GM23338 (cell line): ENCODE results near the gene KLK7.

Experiments
- EZH2phosphoT487 ChIP-seq: fragments of 200-600 bp; sonication (generic); IDR thresholded peaks from one replicate; pipeline ENCODE4 v1.8.1; 2018; ENCODE audit warnings: antibody characterized with exemption; ENCODE audit not compliant: unreplicated experiment
- JUNB ChIP-seq: IDR thresholded peaks from one replicate; pipeline ENCODE4 v1.6.1; 2016; ENCODE audit warnings: antibody characterized with exemption; ENCODE audit not compliant: unreplicated experiment
- POLR2AphosphoS5 ChIP-seq: IDR thresholded peaks from 2 replicates; pipeline ENCODE4 v1.6.1; 2016; ENCODE audit warnings: antibody characterized with exemption, low read depth
- TF ChIP-seq, protein P1 (sequence below), 2 experiments: fragments of 200-600 bp in 1 of 2; sonication (generic) in 1 of 2; conservative IDR thresholded peaks; 2 replicates each; pipeline versions ENCODE4 v1.5.1 to v1.6.1; 2016 to 2017; ENCODE audit warnings: antibody characterized with exemption in 2 of 2, low read depth in 2 of 2, mild to moderate bottlenecking in 2 of 2, moderate library complexity in 1 of 2
- TF ChIP-seq, protein P2 (sequence below): IDR thresholded peaks from one replicate; pipeline ENCODE4 v1.6.1; 2018; ENCODE audit warnings: antibody characterized with exemption; ENCODE audit not compliant: unreplicated experiment

DNA sequence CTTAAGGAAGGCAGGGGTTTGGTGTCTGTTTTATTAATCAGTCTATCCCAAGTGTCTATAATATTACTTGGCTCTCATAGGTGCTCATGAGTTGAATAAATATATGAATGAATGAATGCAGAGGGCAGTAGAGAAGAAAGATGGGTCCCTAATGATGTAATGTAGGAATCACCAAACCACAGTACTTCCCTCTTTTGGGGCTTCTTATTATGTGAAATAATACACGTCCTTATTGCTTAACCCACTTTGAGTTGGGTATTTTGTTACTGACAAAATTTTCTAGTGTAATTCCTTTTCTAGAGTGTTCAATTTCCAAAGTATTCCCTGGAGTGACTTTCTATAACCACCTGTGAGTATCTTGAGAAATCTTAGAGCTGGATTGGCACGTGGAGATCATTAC, 44.1 kb downstream of the KLK7 start:
- TF ChIP-seq, protein P1, sequence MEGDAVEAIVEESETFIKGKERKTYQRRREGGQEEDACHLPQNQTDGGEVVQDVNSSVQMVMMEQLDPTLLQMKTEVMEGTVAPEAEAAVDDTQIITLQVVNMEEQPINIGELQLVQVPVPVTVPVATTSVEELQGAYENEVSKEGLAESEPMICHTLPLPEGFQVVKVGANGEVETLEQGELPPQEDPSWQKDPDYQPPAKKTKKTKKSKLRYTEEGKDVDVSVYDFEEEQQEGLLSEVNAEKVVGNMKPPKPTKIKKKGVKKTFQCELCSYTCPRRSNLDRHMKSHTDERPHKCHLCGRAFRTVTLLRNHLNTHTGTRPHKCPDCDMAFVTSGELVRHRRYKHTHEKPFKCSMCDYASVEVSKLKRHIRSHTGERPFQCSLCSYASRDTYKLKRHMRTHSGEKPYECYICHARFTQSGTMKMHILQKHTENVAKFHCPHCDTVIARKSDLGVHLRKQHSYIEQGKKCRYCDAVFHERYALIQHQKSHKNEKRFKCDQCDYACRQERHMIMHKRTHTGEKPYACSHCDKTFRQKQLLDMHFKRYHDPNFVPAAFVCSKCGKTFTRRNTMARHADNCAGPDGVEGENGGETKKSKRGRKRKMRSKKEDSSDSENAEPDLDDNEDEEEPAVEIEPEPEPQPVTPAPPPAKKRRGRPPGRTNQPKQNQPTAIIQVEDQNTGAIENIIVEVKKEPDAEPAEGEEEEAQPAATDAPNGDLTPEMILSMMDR (conservative IDR thresholded peaks at IDR 0.05; ENCODE audit: low read depth in 2 of 2): no peak
- TF ChIP-seq EZH2phosphoT487: no peak
- no peak for TF ChIP-seq JUNB
- TF ChIP-seq, protein P2, sequence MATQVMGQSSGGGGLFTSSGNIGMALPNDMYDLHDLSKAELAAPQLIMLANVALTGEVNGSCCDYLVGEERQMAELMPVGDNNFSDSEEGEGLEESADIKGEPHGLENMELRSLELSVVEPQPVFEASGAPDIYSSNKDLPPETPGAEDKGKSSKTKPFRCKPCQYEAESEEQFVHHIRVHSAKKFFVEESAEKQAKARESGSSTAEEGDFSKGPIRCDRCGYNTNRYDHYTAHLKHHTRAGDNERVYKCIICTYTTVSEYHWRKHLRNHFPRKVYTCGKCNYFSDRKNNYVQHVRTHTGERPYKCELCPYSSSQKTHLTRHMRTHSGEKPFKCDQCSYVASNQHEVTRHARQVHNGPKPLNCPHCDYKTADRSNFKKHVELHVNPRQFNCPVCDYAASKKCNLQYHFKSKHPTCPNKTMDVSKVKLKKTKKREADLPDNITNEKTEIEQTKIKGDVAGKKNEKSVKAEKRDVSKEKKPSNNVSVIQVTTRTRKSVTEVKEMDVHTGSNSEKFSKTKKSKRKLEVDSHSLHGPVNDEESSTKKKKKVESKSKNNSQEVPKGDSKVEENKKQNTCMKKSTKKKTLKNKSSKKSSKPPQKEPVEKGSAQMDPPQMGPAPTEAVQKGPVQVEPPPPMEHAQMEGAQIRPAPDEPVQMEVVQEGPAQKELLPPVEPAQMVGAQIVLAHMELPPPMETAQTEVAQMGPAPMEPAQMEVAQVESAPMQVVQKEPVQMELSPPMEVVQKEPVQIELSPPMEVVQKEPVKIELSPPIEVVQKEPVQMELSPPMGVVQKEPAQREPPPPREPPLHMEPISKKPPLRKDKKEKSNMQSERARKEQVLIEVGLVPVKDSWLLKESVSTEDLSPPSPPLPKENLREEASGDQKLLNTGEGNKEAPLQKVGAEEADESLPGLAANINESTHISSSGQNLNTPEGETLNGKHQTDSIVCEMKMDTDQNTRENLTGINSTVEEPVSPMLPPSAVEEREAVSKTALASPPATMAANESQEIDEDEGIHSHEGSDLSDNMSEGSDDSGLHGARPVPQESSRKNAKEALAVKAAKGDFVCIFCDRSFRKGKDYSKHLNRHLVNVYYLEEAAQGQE: no peak
- no peak for TF ChIP-seq POLR2AphosphoS5
